HG03558 (cell line): ENCODE results near the gene KIF15.
"Not testable (repeated sequence)": the region's sequence is repeated elsewhere in the genome, so short reads cannot be mapped to it uniquely, and the experiment has no call there.

ENCODE experiments used
- ATAC-seq: cut with Tn5 transposase; IDR thresholded peaks from one replicate; pipeline ENCODE4 v1.9.1; 2021; ENCODE audit warnings: moderate number of reproducible peaks; ENCODE audit not compliant: unreplicated experiment; ENCODE audit errors: extremely low read depth

The KIF15 gene

DNA sequence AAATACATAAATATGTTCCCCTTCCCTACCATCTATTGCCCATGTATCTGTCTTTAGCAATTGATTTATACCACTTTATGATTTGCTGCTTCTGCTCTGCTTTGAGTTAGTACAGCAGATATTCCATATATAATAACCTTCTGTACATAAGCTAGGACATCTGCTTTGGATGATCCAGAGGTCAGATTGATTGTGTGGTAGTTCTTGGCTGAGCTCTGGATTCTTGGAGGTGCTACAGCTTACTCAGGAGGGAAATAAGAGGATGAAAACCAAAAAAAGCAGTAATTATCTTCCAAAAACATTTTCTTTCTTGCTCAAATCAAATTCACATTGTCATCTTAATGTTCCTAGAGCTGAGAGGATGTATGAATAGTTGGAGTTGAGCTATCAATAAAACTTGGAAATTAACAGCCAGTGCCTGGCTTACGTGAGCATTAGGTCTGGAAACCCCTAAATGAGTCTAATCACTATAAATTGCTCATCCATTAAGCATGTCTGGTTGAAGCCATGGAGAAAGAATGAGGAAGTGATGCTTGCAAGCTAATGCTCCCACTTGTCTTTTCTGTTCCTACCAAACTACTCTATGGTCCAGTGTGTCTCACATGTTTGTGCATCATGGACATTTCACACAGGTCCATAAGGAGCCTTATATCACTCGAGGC, 63.8 kb downstream of the KIF15 start:
- ATAC-seq: no peak

GRCh38 chr3:44827196-44827595, 65.6 kb downstream of the KIF15 start:
- no peak for ATAC-seq

DNA sequence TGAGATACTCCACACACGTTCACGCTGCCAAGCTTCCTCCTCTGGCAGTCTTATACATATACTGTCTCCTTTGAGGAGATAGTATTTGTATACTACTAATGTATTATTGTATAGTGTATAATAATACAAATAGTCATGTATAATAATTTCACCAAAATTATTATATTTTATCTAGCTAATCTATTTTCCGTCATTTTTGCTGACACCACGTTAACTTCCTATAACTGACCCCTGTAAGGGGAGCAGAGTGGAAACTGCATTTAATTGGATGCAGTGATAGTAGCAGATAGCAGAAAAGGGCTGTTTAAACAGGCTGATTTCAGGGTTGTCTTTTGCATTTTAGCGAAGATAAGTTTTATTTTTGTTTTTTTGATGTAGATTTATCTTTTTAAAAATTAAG, 69.6 kb downstream of the KIF15 start:
- ATAC-seq: no peak

GRCh38 chr3:44832032-44832431, 70.4 kb downstream of the KIF15 start:
- ATAC-seq: no peak

DNA sequence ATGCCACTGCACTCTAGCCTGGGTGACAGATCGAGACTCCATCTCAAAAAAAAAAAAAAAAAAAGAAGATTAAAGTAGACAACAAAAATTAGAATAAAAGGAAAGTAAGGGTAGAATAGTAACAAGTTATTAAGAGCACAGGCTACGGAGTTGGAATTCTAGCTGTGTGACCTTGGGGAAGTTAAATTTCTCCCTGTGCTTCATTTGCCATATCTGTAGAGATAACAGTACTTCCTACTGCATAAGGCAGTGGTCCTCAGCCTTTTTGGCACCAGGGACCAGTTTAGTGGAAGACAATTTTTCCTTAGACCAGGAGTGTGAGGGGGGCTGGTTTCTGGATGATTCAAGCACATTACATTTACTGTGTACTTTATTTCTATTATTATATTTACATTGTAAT, 71.4 kb downstream of the KIF15 start:
- ATAC-seq: no peak

DNA sequence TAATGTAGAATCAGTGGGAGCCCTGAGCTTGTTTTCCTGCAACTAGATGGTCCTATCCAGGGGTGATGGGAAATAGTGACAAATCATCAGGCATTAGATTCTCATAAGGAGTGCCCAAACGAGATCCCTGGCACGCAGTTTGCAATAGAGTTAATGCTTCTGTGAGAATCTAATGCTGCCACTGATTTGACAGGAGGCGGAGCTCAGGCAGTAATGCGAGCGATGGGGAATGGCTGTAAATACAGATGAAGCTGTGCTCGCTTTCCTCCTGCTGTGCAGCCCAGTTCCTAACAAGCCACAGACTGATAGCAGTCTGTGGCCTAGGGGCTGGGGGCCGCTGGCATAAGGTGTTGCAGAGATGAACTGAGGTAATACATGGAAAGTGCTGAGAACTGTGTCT, 71.8 kb downstream of the KIF15 start:
- ATAC-seq: no peak

GRCh38 chr3:44835684-44836083, 74.1 kb downstream of the KIF15 start:
- no peak for ATAC-seq

DNA sequence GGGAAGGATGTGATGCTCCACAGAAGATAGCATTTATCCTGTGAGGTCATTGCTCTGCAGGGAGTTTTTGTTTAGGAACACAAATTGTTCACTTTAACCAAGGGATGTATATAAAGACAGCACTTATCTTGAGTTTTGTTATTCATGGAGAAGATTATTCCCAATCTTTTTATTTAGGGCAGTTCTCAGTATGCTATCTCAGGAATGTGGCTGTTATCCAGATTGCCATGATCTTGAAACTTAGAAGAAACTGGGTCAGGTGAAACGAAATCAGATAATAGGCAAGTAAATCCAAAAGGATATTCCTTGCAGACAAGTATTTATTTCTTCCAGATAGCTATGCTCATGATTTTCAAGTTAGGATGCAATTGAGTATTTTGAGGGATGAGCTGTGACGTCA, 80.8 kb downstream of the KIF15 start:
- ATAC-seq: no peak

DNA sequence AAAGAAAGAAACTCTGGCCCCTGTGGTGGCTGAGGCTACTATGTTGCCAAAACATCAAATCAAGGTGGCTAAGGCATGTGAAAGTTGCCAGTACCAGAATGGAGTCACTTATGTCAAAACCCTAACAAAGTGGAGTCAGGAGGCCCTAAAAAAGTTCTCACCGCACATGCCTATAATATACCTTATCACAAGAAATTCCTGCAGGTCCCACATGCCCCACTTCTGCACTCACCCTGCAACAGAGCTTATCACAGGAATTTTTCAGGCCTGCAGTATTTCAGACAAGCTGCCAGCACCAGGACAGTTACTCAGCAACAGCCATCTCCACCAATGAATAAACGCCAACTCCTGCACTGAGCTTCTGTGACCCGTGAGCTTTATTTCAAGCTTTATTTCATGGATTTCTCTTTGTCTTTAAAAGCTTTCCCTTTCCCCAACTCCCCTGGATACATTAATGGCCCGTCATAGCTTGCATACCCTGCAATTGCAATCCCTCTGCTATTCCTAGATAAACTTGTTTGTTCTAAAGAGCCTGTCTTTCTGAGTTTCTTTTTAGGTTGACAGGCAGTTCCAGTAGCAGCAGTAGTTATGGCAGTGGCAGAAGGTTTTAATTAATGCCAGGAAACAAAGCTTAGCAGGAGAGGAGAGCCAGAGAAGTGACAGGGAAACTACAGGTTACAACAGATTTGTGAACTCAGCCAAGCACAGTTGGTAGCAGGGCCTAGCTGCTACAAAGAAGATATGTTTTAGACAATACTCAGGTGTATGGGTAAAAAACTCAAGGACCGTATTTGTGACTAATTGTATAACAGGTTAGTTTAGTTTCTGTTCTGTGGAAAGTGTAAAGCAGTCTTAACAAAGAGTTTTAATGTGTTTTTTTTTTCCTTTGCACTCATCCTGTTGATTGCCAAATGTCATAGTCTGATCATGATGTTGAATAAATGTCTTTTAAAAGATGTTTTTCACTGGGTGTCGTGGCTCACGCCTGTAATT, 84.2 kb downstream of the KIF15 start:
- no peak for ATAC-seq

GRCh38 chr3:44848634-44849033, 87.0 kb downstream of the KIF15 start:
- no peak for ATAC-seq

- ATAC-seq: not testable (repeated sequence)
These were observed 95.1 kb downstream of the KIF15 start for GRCh38 chr3:44856663-44857062.

- no peak for ATAC-seq
These were observed 98.5 kb downstream of the KIF15 start for GRCh38 chr3:44860117-44860516.

- ATAC-seq: no peak
These were observed 100.0 kb downstream of the KIF15 start, which contains the start of gene TMEM42 for GRCh38 chr3:44861412-44862225. TSS of gene TMEM42 (plus strand) at chr3:44861912. CDS start at chr3:44861925, 13 bp downstream.

- no peak for ATAC-seq
These were observed 100.6 kb downstream of the KIF15 start for GRCh38 chr3:44862226-44862637.

DNA sequence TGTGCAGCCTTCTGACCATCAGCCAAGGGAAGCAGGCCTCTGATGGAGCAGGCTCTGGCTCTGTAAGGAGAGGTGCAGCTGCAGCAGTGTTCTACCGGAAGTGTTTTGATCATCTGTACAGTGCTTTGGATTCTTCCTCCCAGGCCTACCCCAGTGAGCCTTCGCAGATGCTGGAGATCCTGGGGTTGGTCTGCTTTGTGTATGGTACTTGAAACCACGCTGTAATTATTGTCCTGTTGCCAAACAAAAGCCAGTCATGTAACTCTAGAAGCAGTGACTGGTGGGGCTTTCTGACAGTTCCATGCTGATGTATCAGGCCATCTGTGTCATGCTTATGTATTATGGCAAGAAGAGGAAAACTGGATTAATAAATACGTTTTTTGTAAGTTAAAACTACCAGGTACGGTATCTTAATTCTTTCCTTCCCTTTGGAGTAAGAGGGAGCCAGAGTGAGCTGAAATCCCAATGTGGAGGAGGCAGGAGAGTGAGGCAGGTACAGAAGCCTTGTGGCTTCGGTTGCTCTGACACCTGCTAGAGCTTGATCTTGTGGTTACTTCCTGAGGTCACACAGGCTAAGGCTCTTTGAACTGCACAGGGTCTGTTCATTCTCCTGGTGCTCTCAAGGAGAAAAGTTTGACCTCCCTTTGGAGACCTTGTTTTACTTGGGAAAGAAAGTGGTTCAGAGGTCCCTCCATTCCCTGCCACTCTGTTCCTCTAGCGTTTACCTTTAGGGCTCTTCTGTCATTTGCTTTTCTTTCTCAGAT, 103.9 kb downstream of the KIF15 start:
- ATAC-seq: no peak

GRCh38 chr3:44867421-44868111, 106.0 kb downstream of the KIF15 start:
- ATAC-seq: no peak

- no peak for ATAC-seq
These were observed 108.9 kb downstream of the KIF15 start for GRCh38 chr3:44870375-44871061.

DNA sequence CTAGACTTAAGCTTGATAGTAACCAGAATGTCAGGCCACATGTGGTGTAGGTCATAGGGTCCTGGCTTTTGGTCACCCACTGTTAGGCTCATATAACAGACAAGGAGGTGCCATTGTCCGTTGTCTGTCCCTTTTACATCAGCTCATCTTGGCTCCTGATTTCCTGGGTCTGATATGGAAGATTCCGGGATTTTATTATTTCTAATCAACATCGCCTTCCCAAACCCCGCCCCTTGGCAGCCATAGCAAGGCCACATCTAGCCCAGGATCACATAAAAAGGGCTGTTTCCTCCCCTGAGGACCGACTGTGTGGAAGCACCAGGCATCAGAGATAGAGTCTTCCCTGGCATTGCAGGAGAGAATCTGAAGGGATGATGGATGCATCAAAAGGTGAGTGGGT, 112.7 kb downstream of the KIF15 start, which contains the start of gene TGM4:
TGM4 (plus strand) TSS at position 301 of the 400 bp plus-strand sequence; CDS start at position 372, 71 bp downstream.
- no peak for ATAC-seq

DNA sequence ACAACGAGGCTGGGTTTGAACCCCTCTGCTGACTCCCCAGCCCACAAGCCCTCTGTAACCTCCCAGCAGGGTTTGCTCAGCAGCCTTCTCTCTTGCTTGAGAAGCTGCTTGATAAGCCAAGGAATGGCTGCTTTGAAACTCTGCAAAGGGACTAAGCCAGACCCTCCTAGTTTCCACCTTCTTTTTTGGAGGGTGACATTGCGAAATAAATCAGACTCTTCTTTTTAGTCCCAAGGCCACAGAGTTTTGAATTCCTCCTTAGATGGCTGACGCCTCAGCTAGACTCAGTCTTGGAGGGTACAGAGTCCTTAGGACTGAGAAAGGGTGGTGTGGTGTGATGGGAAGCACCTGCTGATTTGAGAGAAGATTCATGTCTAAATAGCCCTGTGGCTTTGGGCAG, 114.0 kb downstream of the KIF15 start:
- no peak for ATAC-seq
